Activated CD8-positive, alpha-beta memory T cell treated with anti-CD3 and anti-CD28 coated beads for 48 hours (primary cell): ENCODE results near the gene PDXK.
A peak's percentile ranks its signal among the peaks of the same experiment; 100 is the strongest.

ENCODE experiments used
- DNase-seq, 3 experiments: peaks; one replicate each; pipeline ENCODE4 v3.0.0-alpha.2; 2020; ENCODE audit warnings: low read depth in 2 of 3, low spot score in 2 of 3

PDXK gene

DNA sequence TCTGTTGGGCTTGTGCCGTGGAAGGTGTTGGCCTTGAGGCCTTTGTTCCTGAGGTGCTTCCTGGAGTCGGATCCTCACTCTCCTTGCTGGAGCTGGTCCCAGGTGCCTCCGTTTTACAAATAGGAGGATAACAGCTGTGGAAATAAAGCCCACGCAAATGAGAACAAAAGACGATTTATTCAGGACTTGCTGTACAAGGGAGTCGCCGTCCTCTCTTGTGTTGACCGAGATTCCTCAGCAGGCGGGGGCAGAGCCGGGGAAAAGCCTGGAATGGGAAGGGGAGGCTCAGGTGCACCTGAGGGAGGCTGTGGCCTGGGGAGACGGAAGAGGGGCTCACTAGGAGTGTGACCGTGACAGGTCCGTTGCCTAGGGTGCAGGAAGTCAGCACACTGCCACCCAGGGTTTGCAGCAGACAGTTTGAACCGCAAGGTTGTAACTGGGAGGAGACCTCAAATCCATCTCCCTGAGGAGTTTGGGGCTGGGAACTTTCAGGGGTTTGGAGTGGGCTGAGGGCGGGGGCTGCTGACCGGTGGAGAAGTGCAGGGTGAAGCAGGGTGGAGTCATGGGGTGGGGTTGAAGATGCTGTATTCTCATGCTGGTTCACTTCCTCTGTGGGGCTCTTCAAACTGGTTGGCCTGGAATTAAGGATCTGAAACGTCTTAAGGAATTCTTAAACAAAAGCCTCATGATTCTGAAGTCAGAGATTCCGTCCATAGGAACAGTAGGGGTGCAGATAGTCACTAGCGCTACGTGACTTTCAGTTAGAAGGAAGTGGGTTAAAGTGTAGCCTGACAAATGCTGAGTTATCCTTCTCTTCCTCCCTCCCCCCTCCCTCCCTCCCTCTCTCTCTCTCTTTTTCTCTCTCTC, 59.8 kb downstream of the PDXK start:
- no peak for DNase-seq

GRCh38 chr21:43779660-43780059, 60.7 kb downstream of the PDXK start:
- DNase-seq, result no peak

DNA sequence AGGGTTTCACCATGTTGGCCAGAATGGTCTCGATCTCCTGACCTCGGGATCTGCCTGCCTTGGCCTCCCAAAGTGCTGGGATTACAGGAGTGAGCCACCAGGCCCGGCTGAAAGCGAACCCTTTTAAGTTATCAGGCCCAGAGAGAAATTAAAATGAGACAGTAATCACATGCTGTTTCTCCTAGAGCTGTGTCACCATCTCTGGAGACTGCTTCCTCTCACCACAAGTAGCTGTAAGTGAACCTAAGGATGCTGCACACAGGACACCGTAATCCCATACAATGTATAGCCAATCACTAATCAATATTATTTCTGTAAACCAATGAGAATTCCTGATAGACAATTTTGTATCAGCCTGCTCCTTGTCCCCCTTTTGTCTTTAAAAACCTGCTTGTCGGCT, 62.9 kb downstream of the PDXK start:
- no peak for DNase-seq

GRCh38 chr21:43782431-43783097, 63.6 kb downstream of the PDXK start:
- DNase-seq, result no peak

DNA sequence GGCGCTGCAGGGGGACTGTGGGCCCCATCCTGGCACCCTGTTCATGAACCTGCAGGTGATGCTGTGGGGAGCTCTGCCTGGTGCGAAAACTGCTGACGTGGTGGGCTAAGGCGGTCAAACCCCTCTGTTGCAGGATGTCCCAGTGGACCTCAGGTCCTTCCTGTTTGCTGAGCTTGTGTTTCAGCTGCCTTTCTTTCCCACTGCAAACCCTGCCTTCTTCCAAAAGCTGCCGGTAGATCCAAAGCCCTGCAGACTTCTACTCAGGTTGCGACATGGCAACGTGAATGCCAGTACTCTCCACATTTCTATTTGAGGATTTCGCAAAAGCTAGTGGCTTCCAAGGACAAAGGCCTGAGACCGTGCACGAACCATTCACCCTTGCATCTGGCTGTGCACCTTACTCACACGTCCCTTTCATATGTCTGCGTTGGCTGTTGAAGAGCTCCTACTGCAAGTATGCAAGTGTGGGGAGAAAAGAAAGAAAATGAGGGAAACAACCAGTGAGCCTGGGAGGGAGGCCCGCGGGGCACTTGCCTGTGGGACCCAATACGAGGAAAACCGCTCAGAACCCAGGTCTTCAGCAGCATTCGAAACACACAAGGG, 64.3 kb downstream of the PDXK start:
- DNase-seq, result no peak

DNA sequence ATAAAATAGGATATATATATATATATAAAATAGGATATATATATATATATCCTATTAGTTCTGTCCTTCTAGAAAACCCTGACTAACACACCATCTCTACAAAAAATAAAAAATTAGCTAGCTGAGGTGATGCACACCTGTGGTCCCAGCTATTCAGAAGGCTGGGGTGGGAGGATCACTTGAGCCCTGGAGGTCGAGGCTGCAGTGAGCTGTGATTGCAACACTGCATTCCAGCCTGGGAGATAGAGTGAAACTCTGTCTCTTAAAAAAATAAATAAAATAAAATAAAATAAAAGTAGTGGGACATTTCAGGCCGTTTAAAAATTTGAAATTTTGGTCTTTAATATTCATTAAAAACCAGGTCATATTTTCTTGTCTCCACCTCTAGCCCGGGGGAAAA, 66.2 kb downstream of the PDXK start:
- no peak for DNase-seq

DNA sequence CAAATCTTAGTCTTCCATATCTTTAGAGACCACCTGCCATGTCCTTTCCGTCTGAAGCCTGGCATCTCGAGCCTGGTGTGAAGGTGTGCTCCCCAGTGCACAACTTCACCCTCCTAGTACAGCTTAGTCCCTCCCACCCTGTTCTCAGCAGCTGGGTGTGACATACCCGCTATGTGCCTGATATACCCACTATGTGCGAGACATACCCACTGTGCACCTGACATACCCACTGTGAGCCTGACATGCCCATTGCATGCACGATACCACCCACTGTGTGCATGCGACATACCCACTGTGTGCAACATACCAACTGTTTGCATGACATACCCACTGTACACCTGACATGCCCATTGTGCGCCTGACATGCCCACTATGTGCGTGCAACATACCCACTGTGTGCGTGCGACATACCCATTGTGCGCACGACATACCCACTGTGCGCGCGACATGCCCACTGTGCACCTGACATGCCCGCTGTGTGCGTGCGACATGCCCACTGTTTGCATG, 67.4 kb downstream of the PDXK start:
- DNase-seq, result no peak

GRCh38 chr21:43786807-43787440, 68.0 kb downstream of the PDXK start:
- no peak for DNase-seq

- peak; percentile 93 to 97 (median 96) for DNase-seq
Measured at GRCh38 chr21:43789276-43790009, 70.5 kb downstream of the PDXK start, which contains the start of gene RRP1. RRP1 (plus strand) TSS chr21:43789577; CDS start chr21:43789630, 53 bp downstream.

DNA sequence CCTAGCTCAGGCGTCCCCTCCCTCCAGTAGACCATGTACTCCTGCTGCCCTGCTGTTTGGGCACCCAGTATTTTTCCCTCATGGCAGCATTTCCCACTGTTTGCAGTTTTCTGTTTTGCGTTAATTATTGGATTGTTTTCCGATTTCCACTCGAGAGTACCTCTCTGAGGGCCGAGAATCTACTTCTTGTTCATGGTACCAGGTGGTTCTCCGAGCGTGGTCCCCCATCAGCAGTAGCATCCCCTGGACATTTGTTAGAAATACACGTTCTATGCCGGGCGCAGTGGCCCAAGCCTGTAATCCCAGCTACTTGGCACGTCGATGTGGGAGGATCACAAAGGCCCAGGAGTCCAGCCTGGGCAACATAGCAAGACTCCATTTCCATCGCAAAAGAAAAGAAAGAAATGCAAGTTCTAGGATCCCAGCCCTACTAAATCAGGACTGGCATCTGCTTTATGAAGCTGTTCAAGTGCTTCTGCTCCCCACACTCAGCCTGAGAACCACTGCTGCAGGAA, 71.1 kb downstream of the PDXK start:
- no peak for DNase-seq

DNA sequence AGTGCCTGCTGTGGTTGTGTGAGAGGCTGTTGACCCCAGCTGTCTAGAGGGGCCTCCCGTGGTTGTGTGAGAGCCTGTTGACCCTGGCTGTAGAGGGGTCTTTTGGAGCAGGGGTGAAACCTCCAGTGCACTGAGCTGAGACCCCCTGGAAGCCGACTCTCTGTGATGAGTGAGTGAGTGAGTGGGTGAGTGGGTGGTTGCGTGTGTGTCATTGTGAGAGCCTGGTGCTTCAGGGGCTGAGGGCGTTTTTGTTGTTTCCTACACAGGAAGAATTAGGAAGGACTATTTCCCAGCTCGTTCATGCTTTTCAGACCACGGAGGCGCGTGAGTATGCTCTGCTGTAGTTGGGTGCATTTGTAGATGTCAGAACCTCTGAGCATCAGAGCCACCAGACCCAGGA, 73.5 kb downstream of the PDXK start:
- DNase-seq, result no peak

- DNase-seq, result no peak
Measured at GRCh38 chr21:43793243-43793642, 74.3 kb downstream of the PDXK start.

GRCh38 chr21:43794311-43794710, 75.4 kb downstream of the PDXK start:
- no peak for DNase-seq

- DNase-seq, result no peak
Measured at GRCh38 chr21:43794857-43795256, 75.9 kb downstream of the PDXK start.

- no peak for DNase-seq
Measured at GRCh38 chr21:43797415-43797814, 78.5 kb downstream of the PDXK start.

DNA sequence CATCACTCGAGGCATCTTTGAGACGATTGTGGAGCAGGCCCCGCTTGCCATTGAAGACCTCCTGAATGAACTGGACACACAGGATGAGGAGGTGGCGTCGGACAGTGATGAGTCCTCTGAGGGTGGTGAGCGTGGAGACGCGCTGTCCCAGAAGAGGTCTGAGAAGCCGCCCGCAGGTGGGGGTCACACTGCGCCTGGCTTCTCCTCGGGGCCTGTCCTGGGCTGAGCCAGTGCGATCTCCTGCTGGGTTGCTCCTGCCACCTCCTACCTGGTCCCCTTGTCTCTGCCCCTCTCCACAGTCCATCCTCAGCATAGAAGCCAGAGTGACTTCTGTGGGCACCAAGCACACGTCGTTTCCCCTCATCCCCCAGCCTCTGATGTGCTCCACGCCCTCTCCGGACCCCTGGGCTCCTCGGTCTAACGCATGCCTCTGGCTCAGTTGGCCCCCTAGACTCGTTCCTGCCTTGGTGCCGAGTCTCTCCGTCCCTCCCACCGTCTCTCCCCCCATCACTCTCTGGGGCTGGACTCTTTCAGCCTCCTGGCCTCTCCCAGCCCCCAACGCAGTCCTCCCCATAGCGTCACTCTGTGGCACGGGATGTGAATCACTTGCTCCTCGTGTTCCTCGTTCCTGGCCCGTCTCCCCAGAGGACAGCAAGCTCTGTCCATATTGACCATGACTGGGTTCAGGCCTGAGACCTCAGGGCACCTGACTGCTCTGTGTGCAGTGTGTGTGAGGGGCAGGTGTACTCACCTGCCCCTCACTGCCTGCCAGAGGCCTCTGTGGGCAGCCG, 79.2 kb downstream of the PDXK start:
- no peak for DNase-seq

DNA sequence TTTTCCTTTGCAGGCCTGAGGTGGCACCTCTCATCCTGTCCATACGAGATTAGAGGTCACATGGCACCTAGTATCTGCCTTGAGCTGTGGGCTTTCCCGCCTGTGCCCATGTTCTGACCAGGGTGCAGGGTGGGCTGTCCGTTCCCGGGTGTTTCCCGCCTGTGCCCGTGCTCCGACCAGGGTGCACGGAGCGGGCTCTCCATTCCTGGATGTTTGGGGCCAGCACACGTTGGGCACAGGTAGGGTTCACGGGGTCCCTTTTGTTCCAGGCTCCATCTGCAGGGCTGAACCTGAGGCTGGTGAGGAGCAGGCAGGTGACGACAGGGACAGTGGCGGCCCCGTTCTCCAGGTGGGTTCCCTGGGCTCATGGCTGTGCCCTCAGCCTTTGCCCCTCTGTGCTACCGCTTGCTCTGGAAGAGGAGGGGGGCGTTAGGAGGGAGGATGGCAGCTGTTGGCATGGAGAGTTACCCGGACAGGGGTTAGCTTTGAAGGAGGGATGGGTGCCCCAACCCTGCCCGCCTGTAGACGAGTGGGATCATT, 80.4 kb downstream of the PDXK start:
- DNase-seq, result no peak

DNA sequence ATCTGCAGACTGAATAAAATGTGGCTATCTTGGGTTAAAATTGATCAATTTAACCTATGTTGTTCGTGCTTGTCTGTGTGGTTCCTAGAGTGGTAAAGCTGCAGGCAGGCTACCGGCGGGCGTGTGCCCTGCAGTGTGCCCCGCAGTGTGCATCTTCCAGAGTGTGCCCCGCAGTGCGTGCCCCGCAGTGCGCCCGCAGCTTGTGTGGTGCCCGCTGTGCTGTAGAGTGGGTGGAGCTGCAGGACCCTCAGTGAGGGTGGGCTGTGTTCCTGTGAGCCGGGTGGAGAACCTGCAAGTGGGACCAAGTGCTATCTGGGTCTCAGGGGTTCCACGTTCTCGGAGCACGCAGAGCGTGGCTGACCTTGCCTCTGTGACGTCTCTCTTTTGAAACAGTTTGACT, 81.2 kb downstream of the PDXK start:
- no peak for DNase-seq

DNA sequence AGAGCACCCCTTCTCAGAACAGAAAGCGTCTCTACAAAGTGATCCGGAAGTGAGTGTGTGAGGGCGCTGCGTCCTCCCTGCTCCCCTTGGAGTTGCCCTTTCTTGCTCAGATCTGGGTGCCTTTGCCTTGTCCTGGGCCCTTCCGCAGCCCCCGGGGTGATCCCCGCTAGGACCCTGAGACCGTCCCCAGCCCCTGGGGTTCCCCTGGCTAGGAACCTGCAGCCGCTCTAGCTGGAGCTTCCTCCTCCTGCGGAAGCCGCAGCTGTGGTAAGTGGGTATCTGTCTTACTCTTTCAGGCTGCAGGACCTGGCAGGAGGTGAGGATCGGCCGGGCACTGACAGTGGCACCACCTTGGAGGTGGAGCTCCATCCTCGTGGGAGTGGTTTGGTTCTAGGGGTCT, 81.6 kb downstream of the PDXK start:
- DNase-seq, result no peak
